Endothelial cell of umbilical vein (primary cell): Measurements from ENCODE around the gene LHFPL6. TPM values are rescaled to one million over a fixed set of nuclear protein-coding genes. Genes with fewer than 3 reads are reported as not detected.

Source experiments
- BruUV-seq: library from RNA; stranded (reverse); fragments of 400-500 nt; replicated peaks from 2 replicates; lab custom pipeline; 2021; lab: Mats Ljungman, UMichigan
- CTCF ChIA-PET: fragments of 300-600, 350-600 bp; sonication (Branson Sonifier 250); formaldehyde crosslinking; loops from one replicate; lab custom pipeline; 2021; ENCODE audit warnings: antibody characterized with exemption, inconsistent platforms; lab: Charles Lee
- POLR2A ChIA-PET: fragments of 300-600, 350-600 bp; sonication (Branson Sonifier 250); formaldehyde crosslinking; loops from one replicate; lab custom pipeline; 2021; ENCODE audit warnings: antibody characterized with exemption, inconsistent platforms; lab: Charles Lee
- DNase-seq: peaks from one replicate; pipeline ENCODE4 v3.0.0-alpha.2; 2011; ENCODE audit warnings: low read depth, low spot score
- FAIRE-seq: peaks from 2 replicates; lab custom pipeline; 2011; peaks lifted over from hg19 to GRCh38; lab: Jason Lieb, UNC
- H2AFZ ChIP-seq: 2 replicates; pipeline ENCODE4 v1.6.0; 2012; ENCODE audit warnings: low read depth, low read length, control low read depth, inconsistent platforms
- H3K27ac ChIP-seq: 2 replicates; pipeline ENCODE4 v1.5.1; 2011; ENCODE audit warnings: low read depth, mild to moderate bottlenecking, control low read depth, low read length, moderate library complexity; ENCODE audit not compliant: insufficient read depth
- H3K27me3 ChIP-seq, 2 experiments: 2 replicates each; pipeline versions ENCODE4 v1.6.0 to v1.6.1; 2011; ENCODE audit warnings: low read length in 2 of 2, mixed read lengths in 1 of 2; ENCODE audit not compliant: control insufficient read depth in 2 of 2, insufficient read depth in 2 of 2
- H3K36me3 ChIP-seq, 2 experiments: 2 replicates in 1 of 2; 3 replicates in 1 of 2; pipeline ENCODE4 v1.5.1; 2011; ENCODE audit warnings: low read length in 2 of 2, mild to moderate bottlenecking in 1 of 2, moderate library complexity in 1 of 2; ENCODE audit not compliant: control insufficient read depth in 2 of 2, insufficient read depth in 2 of 2; ENCODE audit errors: extremely low read depth in 1 of 2
- H3K4me1 ChIP-seq: 3 replicates; pipeline ENCODE4 v1.5.1; 2011; ENCODE audit warnings: mild to moderate bottlenecking, low read length; ENCODE audit not compliant: control insufficient read depth, insufficient read depth; ENCODE audit errors: extremely low read depth
- H3K4me2 ChIP-seq: 2 replicates; pipeline ENCODE4 v1.6.1; 2011; ENCODE audit warnings: low read length, control low read depth, mixed read lengths; ENCODE audit not compliant: insufficient read depth
- H3K4me3 ChIP-seq, 3 experiments: fragments of 200-600 bp in 1 of 3; sonication (generic), shearing (Covaris generic) in 1 of 3; replicated peaks in 1 of 3; 2 replicates each; pipeline ENCODE4 v1.5.1; 2011 to 2016; ENCODE audit warnings: control low read depth in 3 of 3, low read length in 3 of 3, mild to moderate bottlenecking in 2 of 3, inconsistent platforms in 1 of 3, low read depth in 1 of 3, moderate library complexity in 1 of 3; ENCODE audit not compliant: insufficient read depth in 1 of 3
- H3K79me2 ChIP-seq: 2 replicates; pipeline ENCODE4 v1.6.0; 2012; ENCODE audit warnings: low read length, inconsistent platforms; ENCODE audit not compliant: control insufficient read depth, insufficient read depth
- H3K9ac ChIP-seq: replicated peaks from 2 replicates; pipeline ENCODE3; 2011; ENCODE audit warnings: low read length, control low read depth; ENCODE audit not compliant: insufficient read depth; ENCODE audit errors: extremely low read depth
- H3K9me1 ChIP-seq: replicated peaks from 3 replicates; pipeline ENCODE4 v1.6.0; 2011; ENCODE audit warnings: mild to moderate bottlenecking, low read length; ENCODE audit not compliant: control insufficient read depth, insufficient read depth; ENCODE audit errors: extremely low read depth
- H3K9me3 ChIP-seq: replicated peaks from 2 replicates; pipeline ENCODE4 v1.5.1; 2012; ENCODE audit warnings: low read length, inconsistent platforms; ENCODE audit not compliant: control insufficient read depth, insufficient read depth
- H4K20me1 ChIP-seq: replicated peaks from 2 replicates; pipeline ENCODE3; 2011; ENCODE audit warnings: mild to moderate bottlenecking, low read length; ENCODE audit not compliant: control insufficient read depth, insufficient read depth; ENCODE audit errors: extremely low read depth
- CTCF ChIP-seq, 2 donors: IDR thresholded peaks; 1 replicate in 1 of 2; 2 replicates in 1 of 2; pipeline ENCODE4 v1.5.1; 2011; ENCODE audit warnings: low read length in 2 of 2, mild to moderate bottlenecking in 2 of 2, moderate library complexity in 2 of 2, control low read depth in 1 of 2, inconsistent platforms in 1 of 2, low read depth in 1 of 2; ENCODE audit not compliant: insufficient read depth in 1 of 2; ENCODE audit errors: extremely low read depth in 1 of 2
- EZH2 ChIP-seq: IDR thresholded peaks from 2 replicates; pipeline ENCODE4 v1.6.1; 2012; ENCODE audit warnings: borderline replicate concordance, low read depth, mild to moderate bottlenecking, moderate library complexity, low read length, inconsistent platforms; ENCODE audit not compliant: severe bottlenecking
- FOS ChIP-seq: IDR thresholded peaks from 2 replicates; pipeline ENCODE4 v1.6.1; 2011; ENCODE audit warnings: mild to moderate bottlenecking, low read length, moderate library complexity, borderline replicate concordance; ENCODE audit not compliant: insufficient read depth
- GATA2 ChIP-seq: IDR thresholded peaks from 2 replicates; pipeline ENCODE4 v1.7.0; 2011; ENCODE audit warnings: low read depth, mild to moderate bottlenecking, moderate library complexity, mixed read lengths, low read length; ENCODE audit not compliant: insufficient read length, insufficient read depth
- JUN ChIP-seq: IDR thresholded peaks from 2 replicates; pipeline ENCODE4 v1.6.1; 2011; ENCODE audit warnings: borderline replicate concordance, low read depth; ENCODE audit not compliant: insufficient read length, insufficient read depth
- MAX ChIP-seq: IDR thresholded peaks from 2 replicates; pipeline ENCODE4 v1.6.1; 2011; ENCODE audit not compliant: insufficient read depth, insufficient read length
- MYC ChIP-seq: IDR thresholded peaks from one replicate; pipeline ENCODE4 v1.6.1; 2011; ENCODE audit warnings: mild to moderate bottlenecking, low read depth, low read length
- POLR2A ChIP-seq: IDR thresholded peaks from 2 replicates; pipeline ENCODE4 v1.6.1; 2012; ENCODE audit warnings: low read depth, mild to moderate bottlenecking, control low read depth, low read length
- POLR2AphosphoS5 ChIP-seq: IDR thresholded peaks from 2 replicates; pipeline ENCODE4 v1.6.1; 2012; ENCODE audit warnings: low read depth, mild to moderate bottlenecking, control low read depth, low read length, moderate library complexity; ENCODE audit not compliant: insufficient read depth
- dilution Hi-C: fragments of 300-500 bp; cut with MboI; formaldehyde crosslinking; loops from one replicate; pipeline ENCODE4 v1.15.0; 2019; ENCODE audit warnings: low sequenced_read_pairs; ENCODE audit not compliant: extremely low pct_ligation_motif_present
- intact Hi-C: fragments of 100-400 bp; cut with micrococcal nuclease; formaldehyde crosslinking; loops from one replicate; pipeline ENCODE4 v1.10.0; 2022
- polyA plus RNA-seq, 4 experiments: library from polyadenylated mRNA; depleted of rRNA in 3 of 4; stranded (reverse) in 3 of 4; unstranded in 1 of 4; fragments of >200 nt; gene quantifications; 2 replicates each; pipeline versions ENCODE4 v1.2.1 to v1.2.3, GENCODE V29; 2011 to 2012; ENCODE audit warnings: missing spikeins in 1 of 4
- total RNA-seq: library from RNA; stranded (reverse); gene quantifications from 2 replicates; pipeline ENCODE4 v1.2.3, GENCODE V29; 2021

Gene LHFPL6
- total and polyA plus RNA-seq, 2 donors (not counting 3 experiments of a cell fraction or from before 2014, with no cell fraction given) = 17.5 to 19.4 TPM

GRCh38 chr13:39405596-39406205, 197.3 kb downstream of the LHFPL6 start:
- Histone ChIP-seq H3K36me3 (no peaks in the 10 kb centered on the region), H2AFZ (no peak overlapping the region), H3K4me1 (peaks cover 3% of the 10 kb centered on the region), H4K20me1 (no peaks in the 10 kb centered on the region), H3K27ac (no peak overlapping the region), H3K4me3 (no peak overlapping the region), H3K4me2 (no peak overlapping the region), H3K27me3 (no peaks in the 10 kb centered on the region), H3K9me1 (no peaks in the 10 kb centered on the region), H3K9me3 (no peaks in the 10 kb centered on the region), H3K9ac (no peak overlapping the region), H3K79me2 (no peaks in the 10 kb centered on the region)
- DNase-seq (no peak), FAIRE-seq (no peak)
- ChIA-PET POLR2A (no interaction called here), CTCF (interaction anchor here (0.9 to 2.0 kb wide), 6 partner anchors 10 to 210 kb away, joined by 4 to 12 read pairs (median 6); no protein-coding TSS in a partner anchor)
- no TSS peak for BruUV-seq
- intact Hi-C loops = no loop called here
- dilution Hi-C loops = no loop called here
- TF ChIP-seq CTCF (IDR thresholded peaks at IDR 0.05; ENCODE audit: extremely low read depth in 1 of 2, insufficient read depth in 1 of 2, low read depth in 1 of 2, low read length in 2 of 2) = no peak
- TF ChIP-seq EZH2 = no peak
- no peak for TF ChIP-seq POLR2AphosphoS5
- TF ChIP-seq GATA2 = no peak
- TF ChIP-seq MYC = no peak
- no peak for TF ChIP-seq MAX
- no peak for TF ChIP-seq FOS
- TF ChIP-seq POLR2A = no peak
- no peak for TF ChIP-seq JUN
